ENCODE data around the gene ARL15.

Gene ARL15

GRCh38 chr5:54148067-54148845 is 162.1 kb downstream of the ARL15 start:
- peak; percentile 50 for DNase-seq (ENCODE audit: low spot score)

GRCh38 chr5:54146916-54147315 is 163.5 kb downstream of the ARL15 start:
- no peak for DNase-seq (ENCODE audit: low spot score)

GRCh38 chr5:54146390-54146789 is 164.0 kb downstream of the ARL15 start:
- DNase-seq (ENCODE audit: low spot score): no peak

GRCh38 chr5:54140247-54140840 is 170.0 kb downstream of the ARL15 start:
- no peak for DNase-seq (ENCODE audit: low spot score)

- no peak for DNase-seq (ENCODE audit: low spot score)
These were observed 173.6 kb downstream of the ARL15 start for GRCh38 chr5:54136516-54137440.

GRCh38 chr5:54135042-54135441 is 175.3 kb downstream of the ARL15 start:
- no peak for DNase-seq (ENCODE audit: low spot score)

GRCh38 chr5:54133917-54134316 is 176.5 kb downstream of the ARL15 start:
- no peak for DNase-seq (ENCODE audit: low spot score)

- DNase-seq (ENCODE audit: low spot score): no peak
These were observed 189.9 kb downstream of the ARL15 start for GRCh38 chr5:54120473-54120872.

GRCh38 chr5:54117957-54118356 is 192.4 kb downstream of the ARL15 start:
- no peak for DNase-seq (ENCODE audit: low spot score)

GRCh38 chr5:54115735-54116403 is 194.5 kb downstream of the ARL15 start:
- DNase-seq (ENCODE audit: low spot score): no peak

GRCh38 chr5:54113060-54113459 is 197.3 kb downstream of the ARL15 start:
- no peak for DNase-seq (ENCODE audit: low spot score)

- DNase-seq (ENCODE audit: low spot score): peak; percentile 20
These were observed 200.6 kb downstream of the ARL15 start for GRCh38 chr5:54109626-54110330.

GRCh38 chr5:54108136-54108535 is 202.2 kb downstream of the ARL15 start:
- DNase-seq (ENCODE audit: low spot score): no peak

GRCh38 chr5:54103871-54104270 is 206.5 kb downstream of the ARL15 start:
- DNase-seq (ENCODE audit: low spot score): no peak

GRCh38 chr5:54098267-54098666 is 212.1 kb downstream of the ARL15 start:
- no peak for DNase-seq (ENCODE audit: low spot score)

- peak; percentile 24 for DNase-seq (ENCODE audit: low spot score)
These were observed 214.4 kb downstream of the ARL15 start for GRCh38 chr5:54095969-54096368.

- no peak for DNase-seq (ENCODE audit: low spot score)
These were observed 215.7 kb downstream of the ARL15 start for GRCh38 chr5:54094706-54095105.

GRCh38 chr5:54093861-54094260 is 216.5 kb downstream of the ARL15 start:
- peak; percentile 74 for DNase-seq (ENCODE audit: low spot score)

- peak; percentile 26 for DNase-seq (ENCODE audit: low spot score)
These were observed 217.3 kb downstream of the ARL15 start for GRCh38 chr5:54093081-54093492.

- peak; percentile 11 for DNase-seq (ENCODE audit: low spot score)
These were observed 218.9 kb downstream of the ARL15 start for GRCh38 chr5:54091307-54092130.

Measured in NAMALWA (cell line).